ENCODE data around the gene PARPBP. TPM values are rescaled to one million over a fixed set of nuclear protein-coding genes. Genes with fewer than 3 reads are reported as not detected.
A peak's percentile ranks its signal among the peaks of the same experiment; 100 is the strongest.
"Not testable (repeated sequence)": the region's sequence is repeated elsewhere in the genome, so short reads cannot be mapped to it uniquely, and the experiment has no call there.

PARPBP gene
- polyA plus RNA-seq, 10 donors, result 5.3 to 8.7 (median 7.6) TPM

GRCh38 chr12:102147062-102147587, 27.1 kb downstream of the PARPBP start:
- not testable (repeated sequence) for DNase-seq

GRCh38 chr12:102155206-102155605, 35.2 kb downstream of the PARPBP start:
- DNase-seq, result not testable (repeated sequence)

GRCh38 chr12:102163383-102163782, 43.4 kb downstream of the PARPBP start:
- DNase-seq, result no peak

- no peak for DNase-seq
Observed at GRCh38 chr12:102167821-102168604, 48.0 kb downstream of the PARPBP start.

GRCh38 chr12:102169922-102170621, 50.1 kb downstream of the PARPBP start:
- DNase-seq, result peak; percentile 7 to 50 (median 38)

- DNase-seq, result peak in 1 of 3 donors; percentile 19
Observed at GRCh38 chr12:102171951-102172350, 52.0 kb downstream of the PARPBP start.

GRCh38 chr12:102172436-102172835, 52.5 kb downstream of the PARPBP start:
- DNase-seq, result peak; percentile 19 to 62 (median 50)

GRCh38 chr12:102174117-102174516, 54.1 kb downstream of the PARPBP start:
- DNase-seq, result no peak

GRCh38 chr12:102174761-102175160, 54.8 kb downstream of the PARPBP start:
- DNase-seq, result no peak

- DNase-seq, result no peak
Observed at GRCh38 chr12:102182635-102183034, 62.7 kb downstream of the PARPBP start.

GRCh38 chr12:102195826-102196225, 75.8 kb downstream of the PARPBP start:
- no peak for DNase-seq

- no peak for DNase-seq
Observed at GRCh38 chr12:102197789-102198188, 77.8 kb downstream of the PARPBP start, which contains the start of gene PMCH. Gene PMCH, minus strand, starts transcription at chr12:102197833. Its CDS starts 63 bp downstream, at chr12:102197770.

GRCh38 chr12:102201436-102202061, 81.6 kb downstream of the PARPBP start:
- no peak for DNase-seq

- no peak for DNase-seq
Observed at GRCh38 chr12:102202556-102202955, 82.6 kb downstream of the PARPBP start.

GRCh38 chr12:102204025-102204424, 84.0 kb downstream of the PARPBP start:
- no peak for DNase-seq

- no peak for DNase-seq
Observed at GRCh38 chr12:102215992-102216691, 96.2 kb downstream of the PARPBP start.

- no peak for DNase-seq
Observed at GRCh38 chr12:102220736-102221135, 100.8 kb downstream of the PARPBP start.

GRCh38 chr12:102227954-102228353, 108.0 kb downstream of the PARPBP start:
- no peak for DNase-seq

GRCh38 chr12:102232036-102232435, 112.1 kb downstream of the PARPBP start:
- DNase-seq, result peak in 1 of 3 donors; percentile 14

GRCh38 chr12:102232446-102232845, 112.5 kb downstream of the PARPBP start:
- DNase-seq, result peak; percentile 69 to 88 (median 77)

GRCh38 chr12:102234599-102234998, 114.6 kb downstream of the PARPBP start:
- peak in 1 of 3 donors; percentile 11 for DNase-seq

- DNase-seq, result not testable (repeated sequence)
Observed at GRCh38 chr12:102240859-102241258, 120.9 kb downstream of the PARPBP start.

All from muscle of back (tissue), 11 donors.